Left renal cortex interstitium (tissue), 4 donors: ENCODE data around the gene ABCC9. TPM values are rescaled to one million over a fixed set of nuclear protein-coding genes. Genes with fewer than 3 reads are reported as not detected.
"Not testable (repeated sequence)": the region's sequence is repeated elsewhere in the genome, so short reads cannot be mapped to it uniquely, and the experiment has no call there.

Experiments used
- DNase-seq, 4 donors: peaks; one replicate each; pipeline ENCODE4 v3.0.0-alpha.2; 2013; ENCODE audit warnings: low read depth in 4 of 4, low spot score in 2 of 4, missing footprints in 1 of 4
- polyA plus RNA-seq, 4 donors: library from polyadenylated mRNA; unstranded; fragments of 120-200 nt; gene quantifications; one replicate each; pipeline ENCODE4 v1.2.1, GENCODE V29; 2013; ENCODE audit not compliant: insufficient read length in 4 of 4

The ABCC9 gene
- polyA plus RNA-seq, 4 donors = 22.2 to 26.9 (median 22.8) TPM

GRCh38 chr12:21782723-21783122 is 158.5 kb downstream of the ABCC9 start:
- DNase-seq = not testable (repeated sequence)

GRCh38 chr12:21780786-21781185 is 160.4 kb downstream of the ABCC9 start:
- no peak for DNase-seq

- no peak for DNase-seq
These were observed 165.1 kb downstream of the ABCC9 start for GRCh38 chr12:21776175-21776574.

GRCh38 chr12:21775133-21775820 is 165.9 kb downstream of the ABCC9 start:
- peak in 1 of 4 donors; percentile 41 for DNase-seq

- peak in 2 of 4 donors; percentile 53 to 59 for DNase-seq
These were observed 166.7 kb downstream of the ABCC9 start, which contains the start of gene KCNJ8 for GRCh38 chr12:21774358-21775132. TSS of gene KCNJ8 (minus strand) at chr12:21774706. CDS start at chr12:21773616, 1,090 bp downstream.

GRCh38 chr12:21773806-21774205 is 167.4 kb downstream of the ABCC9 start:
- DNase-seq = no peak

GRCh38 chr12:21773263-21773741 is 167.9 kb downstream of the ABCC9 start:
- DNase-seq = peak in 2 of 4 donors; percentile 29 to 50

- DNase-seq = no peak
These were observed 169.9 kb downstream of the ABCC9 start for GRCh38 chr12:21771311-21771710.

GRCh38 chr12:21769307-21769706 is 171.9 kb downstream of the ABCC9 start:
- no peak for DNase-seq

GRCh38 chr12:21766403-21766802 is 174.8 kb downstream of the ABCC9 start:
- DNase-seq = no peak

GRCh38 chr12:21764950-21765349 is 176.3 kb downstream of the ABCC9 start:
- DNase-seq = no peak

GRCh38 chr12:21764065-21764464 is 177.2 kb downstream of the ABCC9 start:
- DNase-seq = no peak

- DNase-seq = no peak
These were observed 177.7 kb downstream of the ABCC9 start for GRCh38 chr12:21763531-21763930.

- no peak for DNase-seq
These were observed 181.5 kb downstream of the ABCC9 start for GRCh38 chr12:21759737-21760136.

GRCh38 chr12:21757735-21758134 is 183.5 kb downstream of the ABCC9 start:
- DNase-seq = no peak

- DNase-seq = no peak
These were observed 184.5 kb downstream of the ABCC9 start for GRCh38 chr12:21756699-21757098.

- DNase-seq = peak; percentile 70 to 91 (median 86)
These were observed 189.7 kb downstream of the ABCC9 start for GRCh38 chr12:21751517-21751916.

Other genes starting within 250 kb of the ABCC9 start
- 10 to 100 TPM; 16.6 to 22.3 (median 19.5) TPM for gene KCNJ8, start 166.7 kb downstream of the ABCC9 start, polyA plus RNA-seq
- gene CMAS, start 104.8 kb upstream of the ABCC9 start, polyA plus RNA-seq = 10 to 100 TPM; 48.2 to 62.4 (median 53.7) TPM